Endothelial cell of umbilical vein (primary cell): ENCODE results near the gene LGALS3. TPM values are rescaled to one million over a fixed set of nuclear protein-coding genes. Genes with fewer than 3 reads are reported as not detected.

Source experiments
- BruUV-seq: library from RNA; stranded (reverse); fragments of 400-500 nt; replicated peaks from 2 replicates; lab custom pipeline; 2021; lab: Mats Ljungman, UMichigan
- CTCF ChIA-PET: fragments of 300-600, 350-600 bp; sonication (Branson Sonifier 250); formaldehyde crosslinking; loops from one replicate; lab custom pipeline; 2021; ENCODE audit warnings: antibody characterized with exemption, inconsistent platforms; lab: Charles Lee
- POLR2A ChIA-PET: fragments of 300-600, 350-600 bp; sonication (Branson Sonifier 250); formaldehyde crosslinking; loops from one replicate; lab custom pipeline; 2021; ENCODE audit warnings: antibody characterized with exemption, inconsistent platforms; lab: Charles Lee
- DNase-seq: peaks from one replicate; pipeline ENCODE4 v3.0.0-alpha.2; 2011; ENCODE audit warnings: low read depth, low spot score
- FAIRE-seq: peaks from 2 replicates; lab custom pipeline; 2011; peaks lifted over from hg19 to GRCh38; lab: Jason Lieb, UNC
- H2AFZ ChIP-seq: 2 replicates; pipeline ENCODE4 v1.6.0; 2012; ENCODE audit warnings: low read depth, low read length, control low read depth, inconsistent platforms
- H3K27ac ChIP-seq: 2 replicates; pipeline ENCODE4 v1.5.1; 2011; ENCODE audit warnings: low read depth, mild to moderate bottlenecking, control low read depth, low read length, moderate library complexity; ENCODE audit not compliant: insufficient read depth
- H3K27me3 ChIP-seq, 2 experiments: 2 replicates each; pipeline versions ENCODE4 v1.6.0 to v1.6.1; 2011; ENCODE audit warnings: low read length in 2 of 2, mixed read lengths in 1 of 2; ENCODE audit not compliant: control insufficient read depth in 2 of 2, insufficient read depth in 2 of 2
- H3K36me3 ChIP-seq, 2 experiments: 2 replicates in 1 of 2; 3 replicates in 1 of 2; pipeline ENCODE4 v1.5.1; 2011; ENCODE audit warnings: low read length in 2 of 2, mild to moderate bottlenecking in 1 of 2, moderate library complexity in 1 of 2; ENCODE audit not compliant: control insufficient read depth in 2 of 2, insufficient read depth in 2 of 2; ENCODE audit errors: extremely low read depth in 1 of 2
- H3K4me1 ChIP-seq: 3 replicates; pipeline ENCODE4 v1.5.1; 2011; ENCODE audit warnings: mild to moderate bottlenecking, low read length; ENCODE audit not compliant: control insufficient read depth, insufficient read depth; ENCODE audit errors: extremely low read depth
- H3K4me2 ChIP-seq: 2 replicates; pipeline ENCODE4 v1.6.1; 2011; ENCODE audit warnings: low read length, control low read depth, mixed read lengths; ENCODE audit not compliant: insufficient read depth
- H3K4me3 ChIP-seq, 3 experiments: fragments of 200-600 bp in 1 of 3; sonication (generic), shearing (Covaris generic) in 1 of 3; replicated peaks in 1 of 3; 2 replicates each; pipeline ENCODE4 v1.5.1; 2011 to 2016; ENCODE audit warnings: control low read depth in 3 of 3, low read length in 3 of 3, mild to moderate bottlenecking in 2 of 3, inconsistent platforms in 1 of 3, low read depth in 1 of 3, moderate library complexity in 1 of 3; ENCODE audit not compliant: insufficient read depth in 1 of 3
- H3K79me2 ChIP-seq: 2 replicates; pipeline ENCODE4 v1.6.0; 2012; ENCODE audit warnings: low read length, inconsistent platforms; ENCODE audit not compliant: control insufficient read depth, insufficient read depth
- H3K9ac ChIP-seq: replicated peaks from 2 replicates; pipeline ENCODE3; 2011; ENCODE audit warnings: low read length, control low read depth; ENCODE audit not compliant: insufficient read depth; ENCODE audit errors: extremely low read depth
- H3K9me1 ChIP-seq: replicated peaks from 3 replicates; pipeline ENCODE4 v1.6.0; 2011; ENCODE audit warnings: mild to moderate bottlenecking, low read length; ENCODE audit not compliant: control insufficient read depth, insufficient read depth; ENCODE audit errors: extremely low read depth
- H3K9me3 ChIP-seq: replicated peaks from 2 replicates; pipeline ENCODE4 v1.5.1; 2012; ENCODE audit warnings: low read length, inconsistent platforms; ENCODE audit not compliant: control insufficient read depth, insufficient read depth
- H4K20me1 ChIP-seq: replicated peaks from 2 replicates; pipeline ENCODE3; 2011; ENCODE audit warnings: mild to moderate bottlenecking, low read length; ENCODE audit not compliant: control insufficient read depth, insufficient read depth; ENCODE audit errors: extremely low read depth
- EZH2 ChIP-seq: IDR thresholded peaks from 2 replicates; pipeline ENCODE4 v1.6.1; 2012; ENCODE audit warnings: borderline replicate concordance, low read depth, mild to moderate bottlenecking, moderate library complexity, low read length, inconsistent platforms; ENCODE audit not compliant: severe bottlenecking
- FOS ChIP-seq: IDR thresholded peaks from 2 replicates; pipeline ENCODE4 v1.6.1; 2011; ENCODE audit warnings: mild to moderate bottlenecking, low read length, moderate library complexity, borderline replicate concordance; ENCODE audit not compliant: insufficient read depth
- GATA2 ChIP-seq: IDR thresholded peaks from 2 replicates; pipeline ENCODE4 v1.7.0; 2011; ENCODE audit warnings: low read depth, mild to moderate bottlenecking, moderate library complexity, mixed read lengths, low read length; ENCODE audit not compliant: insufficient read length, insufficient read depth
- JUN ChIP-seq: IDR thresholded peaks from 2 replicates; pipeline ENCODE4 v1.6.1; 2011; ENCODE audit warnings: borderline replicate concordance, low read depth; ENCODE audit not compliant: insufficient read length, insufficient read depth
- MAX ChIP-seq: IDR thresholded peaks from 2 replicates; pipeline ENCODE4 v1.6.1; 2011; ENCODE audit not compliant: insufficient read depth, insufficient read length
- MYC ChIP-seq: IDR thresholded peaks from one replicate; pipeline ENCODE4 v1.6.1; 2011; ENCODE audit warnings: mild to moderate bottlenecking, low read depth, low read length
- POLR2A ChIP-seq: IDR thresholded peaks from 2 replicates; pipeline ENCODE4 v1.6.1; 2012; ENCODE audit warnings: low read depth, mild to moderate bottlenecking, control low read depth, low read length
- POLR2AphosphoS5 ChIP-seq: IDR thresholded peaks from 2 replicates; pipeline ENCODE4 v1.6.1; 2012; ENCODE audit warnings: low read depth, mild to moderate bottlenecking, control low read depth, low read length, moderate library complexity; ENCODE audit not compliant: insufficient read depth
- dilution Hi-C: fragments of 300-500 bp; cut with MboI; formaldehyde crosslinking; loops from one replicate; pipeline ENCODE4 v1.15.0; 2019; ENCODE audit warnings: low sequenced_read_pairs; ENCODE audit not compliant: extremely low pct_ligation_motif_present
- intact Hi-C: fragments of 100-400 bp; cut with micrococcal nuclease; formaldehyde crosslinking; loops from one replicate; pipeline ENCODE4 v1.10.0; 2022
- polyA plus RNA-seq, 4 experiments: library from polyadenylated mRNA; depleted of rRNA in 3 of 4; stranded (reverse) in 3 of 4; unstranded in 1 of 4; fragments of >200 nt; gene quantifications; 2 replicates each; pipeline versions ENCODE4 v1.2.1 to v1.2.3, GENCODE V29; 2011 to 2012; ENCODE audit warnings: missing spikeins in 1 of 4
- total RNA-seq: library from RNA; stranded (reverse); gene quantifications from 2 replicates; pipeline ENCODE4 v1.2.3, GENCODE V29; 2021
- TF ChIP-seq, protein P1 (sequence below), 2 donors: IDR thresholded peaks; 1 replicate in 1 of 2; 2 replicates in 1 of 2; pipeline ENCODE4 v1.5.1; 2011; ENCODE audit warnings: low read length in 2 of 2, mild to moderate bottlenecking in 2 of 2, moderate library complexity in 2 of 2, control low read depth in 1 of 2, inconsistent platforms in 1 of 2, low read depth in 1 of 2; ENCODE audit not compliant: insufficient read depth in 1 of 2; ENCODE audit errors: extremely low read depth in 1 of 2

Gene LGALS3
- total and polyA plus RNA-seq, 2 donors (not counting 3 experiments of a cell fraction or from before 2014, with no cell fraction given) = 33.8 to 55.1 TPM

GRCh38 chr14:55157080-55157479 is 28.0 kb downstream of the LGALS3 start:
- POLR2A ChIA-PET = no interaction called here
- dilution Hi-C loops = no loop called here
- no peak for TF ChIP-seq JUN
- no peak for TF ChIP-seq FOS
- no peak for TF ChIP-seq MYC
- TF ChIP-seq POLR2AphosphoS5 = no peak
- no peak for TF ChIP-seq GATA2
- no peak for TF ChIP-seq POLR2A
- TF ChIP-seq EZH2 = no peak
- peak; percentile 12 for DNase-seq
- no peaks in the 10 kb centered on the region for H3K9me3 ChIP-seq
- H3K27ac ChIP-seq = no peak overlapping the region
- no peaks in the 10 kb centered on the region for H3K4me1 ChIP-seq
- no peaks in the 10 kb centered on the region for H4K20me1 ChIP-seq
- no peak overlapping the region for H3K4me3 ChIP-seq
- H3K36me3 ChIP-seq = peaks cover 1 to 10% of the 10 kb centered on the region in 2 experiments
- H2AFZ ChIP-seq = no peak overlapping the region
- intact Hi-C loops = no loop called here
- no peak for FAIRE-seq
- no peak overlapping the region for H3K4me2 ChIP-seq
- H3K9me1 ChIP-seq = no peaks in the 10 kb centered on the region
- no TSS peak for BruUV-seq
- CTCF ChIA-PET = interaction anchor here (1.5 to 4.5 kb wide), 2 partner anchors 10 to 69 kb away, joined by 5 to 187 read pairs; no protein-coding TSS in a partner anchor
- H3K27me3 ChIP-seq = no peaks in the 10 kb centered on the region
- H3K79me2 ChIP-seq = peaks cover 3% of the 10 kb centered on the region
- H3K9ac ChIP-seq = no peak overlapping the region

DNA sequence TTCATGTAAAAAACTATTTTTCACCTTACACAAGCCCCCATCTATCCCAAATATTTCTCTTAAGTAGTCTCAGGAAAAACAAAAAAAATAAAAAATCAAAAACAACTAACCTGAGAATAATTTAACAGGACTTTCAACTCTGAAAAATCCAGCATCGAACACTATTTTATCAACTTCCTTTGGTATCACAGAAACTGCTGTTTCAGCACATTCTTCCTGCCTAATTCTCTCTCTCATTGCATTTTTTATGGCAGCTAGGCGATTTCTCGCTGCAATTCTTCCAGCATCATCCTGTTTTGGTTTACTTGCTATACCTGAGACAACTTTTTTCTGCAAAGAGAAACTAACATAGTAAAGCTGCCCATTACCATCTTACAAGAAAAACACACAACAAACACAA is 29.4 kb downstream of the LGALS3 start:
- FAIRE-seq (no peak), DNase-seq (no peak)
- intact Hi-C loops (no loop called here), dilution Hi-C loops (no loop called here)
- Histone ChIP-seq H3K36me3 (peaks cover 0 to 12% of the 10 kb centered on the region in 2 experiments), H3K9me3 (no peaks in the 10 kb centered on the region), H4K20me1 (no peaks in the 10 kb centered on the region), H3K4me2 (no peak overlapping the region), H3K9me1 (no peaks in the 10 kb centered on the region), H3K79me2 (peaks cover 3% of the 10 kb centered on the region), H3K4me3 (no peak overlapping the region), H3K9ac (no peak overlapping the region), H3K27me3 (no peaks in the 10 kb centered on the region), H3K27ac (no peak overlapping the region), H2AFZ (no peak overlapping the region), H3K4me1 (no peaks in the 10 kb centered on the region)
- ChIA-PET CTCF (interaction anchor here (4.5 kb wide), 1 partner anchor 70 kb away, joined by 187 read pairs; no protein-coding TSS in a partner anchor), POLR2A (no interaction called here)
- TF ChIP-seq FOS (no peak), JUN (no peak), POLR2A (no peak), MAX (no peak), MYC (no peak), POLR2AphosphoS5 (no peak), EZH2 (no peak), GATA2 (no peak)
- TF ChIP-seq, protein P1, sequence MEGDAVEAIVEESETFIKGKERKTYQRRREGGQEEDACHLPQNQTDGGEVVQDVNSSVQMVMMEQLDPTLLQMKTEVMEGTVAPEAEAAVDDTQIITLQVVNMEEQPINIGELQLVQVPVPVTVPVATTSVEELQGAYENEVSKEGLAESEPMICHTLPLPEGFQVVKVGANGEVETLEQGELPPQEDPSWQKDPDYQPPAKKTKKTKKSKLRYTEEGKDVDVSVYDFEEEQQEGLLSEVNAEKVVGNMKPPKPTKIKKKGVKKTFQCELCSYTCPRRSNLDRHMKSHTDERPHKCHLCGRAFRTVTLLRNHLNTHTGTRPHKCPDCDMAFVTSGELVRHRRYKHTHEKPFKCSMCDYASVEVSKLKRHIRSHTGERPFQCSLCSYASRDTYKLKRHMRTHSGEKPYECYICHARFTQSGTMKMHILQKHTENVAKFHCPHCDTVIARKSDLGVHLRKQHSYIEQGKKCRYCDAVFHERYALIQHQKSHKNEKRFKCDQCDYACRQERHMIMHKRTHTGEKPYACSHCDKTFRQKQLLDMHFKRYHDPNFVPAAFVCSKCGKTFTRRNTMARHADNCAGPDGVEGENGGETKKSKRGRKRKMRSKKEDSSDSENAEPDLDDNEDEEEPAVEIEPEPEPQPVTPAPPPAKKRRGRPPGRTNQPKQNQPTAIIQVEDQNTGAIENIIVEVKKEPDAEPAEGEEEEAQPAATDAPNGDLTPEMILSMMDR (IDR thresholded peaks at IDR 0.05; ENCODE audit: extremely low read depth in 1 of 2, insufficient read depth in 1 of 2, low read depth in 1 of 2, low read length in 2 of 2) = no peak
- BruUV-seq = no TSS peak
